ENCODE measurements around the gene SLC1A1.

SLC1A1 gene

GRCh38 chr9:4489919-4490704, at the start of gene SLC1A1:
TSS of gene SLC1A1 (plus strand) at chr9:4490468. CDS start at chr9:4490680, 212 bp downstream.
- no peak for DNase-seq

GRCh38 chr9:4442806-4443205, 47.5 kb upstream of the SLC1A1 start:
- TF ChIP-seq GATA1 (IDR thresholded peaks at IDR 0.05; ENCODE audit: low read depth, low read length), result no peak
- TF ChIP-seq POLR2A (IDR thresholded peaks at IDR 0.05; ENCODE audit: low read length), result no peak
- no peak for DNase-seq

More at GRCh38 chr9:4489919-4490704, at the start of gene SLC1A1:
- TF ChIP-seq POLR2A (IDR thresholded peaks at IDR 0.05; ENCODE audit: low read length), result no peak
- TF ChIP-seq GATA1 (IDR thresholded peaks at IDR 0.05; ENCODE audit: low read depth, low read length), result no peak

- TF ChIP-seq GATA1 (IDR thresholded peaks at IDR 0.05; ENCODE audit: low read depth, low read length), result no peak
- no peak for TF ChIP-seq POLR2A (IDR thresholded peaks at IDR 0.05; ENCODE audit: low read length)
- no peak for DNase-seq
Measured at GRCh38 chr9:4443439-4443838, 46.8 kb upstream of the SLC1A1 start.

GRCh38 chr9:4461437-4461836, 28.8 kb upstream of the SLC1A1 start:
- DNase-seq, result no peak
- TF ChIP-seq GATA1 (IDR thresholded peaks at IDR 0.05; ENCODE audit: low read depth, low read length) (no peak), POLR2A (IDR thresholded peaks at IDR 0.05; ENCODE audit: low read length) (no peak)

- no peak for TF ChIP-seq POLR2A (IDR thresholded peaks at IDR 0.05; ENCODE audit: low read length)
- no peak for TF ChIP-seq GATA1 (IDR thresholded peaks at IDR 0.05; ENCODE audit: low read depth, low read length)
Measured at GRCh38 chr9:4463824-4464223, 26.4 kb upstream of the SLC1A1 start.

GRCh38 chr9:4464911-4465513, 25.3 kb upstream of the SLC1A1 start:
- TF ChIP-seq GATA1 (IDR thresholded peaks at IDR 0.05; ENCODE audit: low read depth, low read length) (no peak), POLR2A (IDR thresholded peaks at IDR 0.05; ENCODE audit: low read length) (no peak)
- no peak for DNase-seq

More at GRCh38 chr9:4463824-4464223, 26.4 kb upstream of the SLC1A1 start:
- DNase-seq, result no peak

GRCh38 chr9:4465910-4466309, 24.4 kb upstream of the SLC1A1 start:
- no peak for DNase-seq
- TF ChIP-seq POLR2A (IDR thresholded peaks at IDR 0.05; ENCODE audit: low read length) (no peak), GATA1 (IDR thresholded peaks at IDR 0.05; ENCODE audit: low read depth, low read length) (no peak)

GRCh38 chr9:4475301-4475700, 15.0 kb upstream of the SLC1A1 start:
- no peak for TF ChIP-seq GATA1 (IDR thresholded peaks at IDR 0.05; ENCODE audit: low read depth, low read length)
- no peak for TF ChIP-seq POLR2A (IDR thresholded peaks at IDR 0.05; ENCODE audit: low read length)
- DNase-seq, result no peak

GRCh38 chr9:4486176-4486575, 4.1 kb upstream of the SLC1A1 start:
- TF ChIP-seq GATA1 (IDR thresholded peaks at IDR 0.05; ENCODE audit: low read depth, low read length), result no peak
- TF ChIP-seq POLR2A (IDR thresholded peaks at IDR 0.05; ENCODE audit: low read length), result no peak
- no peak for DNase-seq

- TF ChIP-seq GATA1 (IDR thresholded peaks at IDR 0.05; ENCODE audit: low read depth, low read length), result no peak
- no peak for TF ChIP-seq POLR2A (IDR thresholded peaks at IDR 0.05; ENCODE audit: low read length)
- DNase-seq, result no peak
Measured at GRCh38 chr9:4489562-4489918, 728 bp upstream of the SLC1A1 start.

- DNase-seq, result no peak
- no peak for TF ChIP-seq POLR2A (IDR thresholded peaks at IDR 0.05; ENCODE audit: low read length)
- no peak for TF ChIP-seq GATA1 (IDR thresholded peaks at IDR 0.05; ENCODE audit: low read depth, low read length)
Measured at GRCh38 chr9:4490705-4491625, 697 bp downstream of the SLC1A1 start.

- TF ChIP-seq POLR2A (IDR thresholded peaks at IDR 0.05; ENCODE audit: low read length) (no peak), GATA1 (IDR thresholded peaks at IDR 0.05; ENCODE audit: low read depth, low read length) (no peak)
- no peak for DNase-seq
Measured at GRCh38 chr9:4491626-4491975, 1.3 kb downstream of the SLC1A1 start.

- DNase-seq, result no peak
- no peak for TF ChIP-seq GATA1 (IDR thresholded peaks at IDR 0.05; ENCODE audit: low read depth, low read length)
- no peak for TF ChIP-seq POLR2A (IDR thresholded peaks at IDR 0.05; ENCODE audit: low read length)
Measured at GRCh38 chr9:4494332-4494731, 4.1 kb downstream of the SLC1A1 start.

- no peak for DNase-seq
- no peak for TF ChIP-seq GATA1 (IDR thresholded peaks at IDR 0.05; ENCODE audit: low read depth, low read length)
- no peak for TF ChIP-seq POLR2A (IDR thresholded peaks at IDR 0.05; ENCODE audit: low read length)
Measured at GRCh38 chr9:4494806-4495205, 4.5 kb downstream of the SLC1A1 start.

All from erythroblast (primary cell).